HCT116 (cell line): ENCODE measurements around the gene OPCML. TPM values are rescaled to one million over a fixed set of nuclear protein-coding genes. Genes with fewer than 3 reads are reported as not detected.

ENCODE experiments used
- ATAC-seq: fragments of 200-7000 bp; cut with Tn5 transposase; 2 replicates; pipeline ENCODE4 v1.9.1; 2020; ENCODE audit warnings: mild to moderate bottlenecking, moderate library complexity
- BruUV-seq: library from RNA; stranded (reverse); fragments of 400-500 nt; replicated peaks from 2 replicates; lab custom pipeline; 2021; lab: Mats Ljungman, UMichigan
- CTCF ChIA-PET: fragments of 300-600 bp; sonication (Branson Sonifier 250); formaldehyde crosslinking; loops from one replicate; lab custom pipeline; 2021; ENCODE audit warnings: antibody characterized with exemption; lab: Charles Lee
- POLR2A ChIA-PET: fragments of 300-600, 350-600 bp; sonication (Branson Sonifier 250); formaldehyde crosslinking; loops from one replicate; lab custom pipeline; 2021; ENCODE audit warnings: antibody characterized with exemption; lab: Charles Lee
- RAD21 ChIA-PET, 2 experiments: fragments of 300-600 bp; sonication (Branson Sonifier 250); formaldehyde crosslinking; loops; one replicate each; lab custom pipeline; 2023; ENCODE audit warnings: low total read pairs in 2 of 2; ENCODE audit not compliant: uncharacterized antibody in 2 of 2, unreplicated experiment in 2 of 2, low non-redundant PET in 1 of 2; lab: Charles Lee
- DNase-seq: peaks from one replicate; pipeline ENCODE4 v3.0.0-alpha.2; 2010; ENCODE audit warnings: low read depth, low spot score
- H2AFZ ChIP-seq: fragments of 200-600 bp; shearing (Covaris generic), sonication (generic); 2 replicates; pipeline ENCODE4 v1.6.1; 2017; ENCODE audit warnings: low read depth, mixed run types, mixed read lengths, antibody characterized with exemption, low read length; ENCODE audit not compliant: poor library complexity, severe bottlenecking
- H3K27ac ChIP-seq: 2 replicates; pipeline ENCODE4 v1.5.1; 2012; ENCODE audit warnings: low read depth, low read length
- H3K27me3 ChIP-seq: fragments of 200-600 bp; sonication (generic); 2 replicates; pipeline ENCODE4 v1.6.1; 2016; ENCODE audit warnings: mixed run types, low read length, mixed read lengths; ENCODE audit not compliant: insufficient read depth
- H3K36me3 ChIP-seq, 2 experiments: fragments of 200-500 bp in 1 of 2; fragments of 200-600 bp in 1 of 2; sonication (Bioruptor generic) in 1 of 2; sonication (generic) in 1 of 2; 2 replicates each; pipeline versions ENCODE4 v1.5.1 to v1.6.1; 2014 to 2016; ENCODE audit warnings: low read length in 2 of 2, inconsistent platforms in 1 of 2, mixed read lengths in 1 of 2, mixed run types in 1 of 2; ENCODE audit not compliant: insufficient read depth in 2 of 2, control insufficient read depth in 1 of 2
- H3K4me1 ChIP-seq, 2 experiments: fragments of 200-600 bp in 1 of 2; sonication (generic) in 1 of 2; 2 replicates each; pipeline versions ENCODE4 v1.5.1 to v1.6.1; 2012 to 2017; ENCODE audit warnings: low read length in 2 of 2, inconsistent platforms in 1 of 2, mild to moderate bottlenecking in 1 of 2, mixed read lengths in 1 of 2, mixed run types in 1 of 2, moderate library complexity in 1 of 2; ENCODE audit not compliant: insufficient read depth in 2 of 2, control insufficient read depth in 1 of 2
- H3K4me2 ChIP-seq: fragments of 200-600 bp; sonication (generic); 2 replicates; pipeline ENCODE4 v1.6.1; 2017; ENCODE audit warnings: mixed run types, low read length, mixed read lengths
- H3K4me3 ChIP-seq, 2 experiments: fragments of 200-600 bp in 1 of 2; sonication (generic) in 1 of 2; replicated peaks in 1 of 2; 2 replicates each; pipeline ENCODE4 v1.5.1; 2011 to 2016; ENCODE audit warnings: low read length in 2 of 2, control low read depth in 1 of 2, low read depth in 1 of 2, mild to moderate bottlenecking in 1 of 2, mixed read lengths in 1 of 2, mixed run types in 1 of 2
- H3K79me2 ChIP-seq: fragments of 200-600 bp; sonication (generic); 2 replicates; pipeline ENCODE4 v1.6.1; 2017; ENCODE audit warnings: mild to moderate bottlenecking, mixed run types, low read length, moderate library complexity, mixed read lengths; ENCODE audit not compliant: insufficient read depth
- H3K9ac ChIP-seq: fragments of 200-600 bp; sonication (generic); 2 replicates; pipeline ENCODE4 v1.6.1; 2016; ENCODE audit warnings: low read length, mixed read lengths
- H3K9me2 ChIP-seq: fragments of 200-600 bp; sonication (generic), shearing (Covaris generic); 2 replicates; pipeline ENCODE4 v1.6.1; 2017; ENCODE audit warnings: mixed run types, mild to moderate bottlenecking, moderate library complexity; ENCODE audit not compliant: insufficient read depth
- H3K9me3 ChIP-seq, 2 experiments: fragments of 200-500 bp in 1 of 2; fragments of 200-600 bp in 1 of 2; sonication (Bioruptor generic) in 1 of 2; sonication (generic) in 1 of 2; 2 replicates each; pipeline ENCODE4 v1.6.1; 2014 to 2017; ENCODE audit warnings: low read length in 2 of 2, mixed read lengths in 2 of 2, inconsistent platforms in 1 of 2, low read depth in 1 of 2, mild to moderate bottlenecking in 1 of 2, mixed run types in 1 of 2, moderate library complexity in 1 of 2; ENCODE audit not compliant: control insufficient read depth in 1 of 2, insufficient read depth in 1 of 2
- H4K20me1 ChIP-seq: fragments of 200-600 bp; sonication (generic), shearing (Covaris generic); 2 replicates; pipeline ENCODE4 v1.6.1; 2017; ENCODE audit warnings: mixed run types, mild to moderate bottlenecking, moderate library complexity; ENCODE audit not compliant: insufficient read depth
- EGR1 ChIP-seq: IDR thresholded peaks from 2 replicates; pipeline ENCODE4 v1.6.1; 2012; ENCODE audit warnings: low read depth
- EZH2 ChIP-seq: fragments of 200-600 bp; sonication (generic); IDR thresholded peaks from 2 replicates; pipeline ENCODE4 v1.6.1; 2017; ENCODE audit warnings: antibody characterized with exemption, mixed run types
- EZH2phosphoT487 ChIP-seq: fragments of 200-600 bp; IDR thresholded peaks from 2 replicates; pipeline ENCODE4 v1.6.1; 2018; ENCODE audit warnings: antibody characterized with exemption, borderline replicate concordance
- JUND ChIP-seq: IDR thresholded peaks from 2 replicates; pipeline ENCODE4 v1.6.1; 2012
- POLR2AphosphoS5 ChIP-seq: IDR thresholded peaks from 2 replicates; pipeline ENCODE4 v1.6.1; 2011; ENCODE audit warnings: mild to moderate bottlenecking, low read depth, low read length, moderate library complexity
- SRF ChIP-seq: IDR thresholded peaks from 2 replicates; pipeline ENCODE4 v1.6.1; 2012; ENCODE audit warnings: low read depth
- TCF7L2 ChIP-seq: IDR thresholded peaks from 2 replicates; pipeline ENCODE4 v1.7.0; 2011; ENCODE audit warnings: borderline replicate concordance, inconsistent platforms; ENCODE audit not compliant: insufficient read depth, insufficient read length; ENCODE audit errors: extremely low read depth
- ZNF274 ChIP-seq: fragments of 200-500 bp; sonication (Bioruptor generic); IDR thresholded peaks from 2 replicates; pipeline ENCODE4 v1.6.1; 2014; ENCODE audit warnings: mild to moderate bottlenecking, low read depth, low read length, inconsistent platforms
- intact Hi-C: fragments of 100-400 bp; cut with micrococcal nuclease; formaldehyde crosslinking; loops from 2 replicates; pipeline ENCODE4 v1.10.0; 2022
- total RNA-seq: library from RNA; stranded (reverse); gene quantifications from one replicate; pipeline ENCODE4 v1.2.1, GENCODE V29; 2021; ENCODE audit not compliant: unreplicated experiment
- TF ChIP-seq, protein P1 (sequence below): IDR thresholded peaks from 2 replicates; pipeline ENCODE4 v1.6.1; 2012
- TF ChIP-seq, protein P2 (sequence below): IDR thresholded peaks from 2 replicates; pipeline ENCODE4 v1.6.1; 2011; ENCODE audit warnings: mild to moderate bottlenecking, low read length, moderate library complexity; ENCODE audit not compliant: insufficient replicate concordance; ENCODE audit errors: extremely low read depth
- TF ChIP-seq, protein P3 (sequence below): IDR thresholded peaks from 2 replicates; pipeline ENCODE4 v1.6.1; 2012; ENCODE audit warnings: low read depth

Gene OPCML
- total RNA-seq, 1 experiment from 2014 or later, result not detected

DNA sequence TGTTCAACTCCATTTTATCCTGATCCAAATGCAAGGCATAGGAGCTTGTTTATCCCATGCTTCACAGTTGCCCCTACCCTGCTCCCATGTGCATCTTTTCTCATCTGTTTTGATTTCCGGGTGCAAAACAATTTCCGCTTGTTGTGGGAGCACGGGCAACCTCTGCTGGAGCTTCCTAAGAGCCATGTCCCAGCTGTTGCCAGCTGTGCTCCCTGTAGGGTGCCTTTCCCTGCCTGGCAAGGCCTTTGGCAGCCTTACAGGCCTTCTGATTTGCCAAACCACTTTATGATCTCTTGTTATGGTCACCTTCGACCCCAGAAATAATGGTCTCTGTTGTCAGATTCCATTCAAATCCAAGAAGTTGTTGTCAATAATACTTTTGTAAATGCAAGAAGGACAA is 1038.5 kb downstream of the OPCML start:
- POLR2A ChIA-PET, result no interaction called here

More for the DNA sequence above, 1038.5 kb downstream of the OPCML start:
- Histone ChIP-seq H3K36me3 (no peaks in the 10 kb centered on the region), H3K9ac (no peak overlapping the region), H3K27me3 (no peaks in the 10 kb centered on the region), H3K27ac (no peak overlapping the region)
- intact Hi-C loops, result no loop called here
- ATAC-seq, result no peak
- TF ChIP-seq, protein P1, sequence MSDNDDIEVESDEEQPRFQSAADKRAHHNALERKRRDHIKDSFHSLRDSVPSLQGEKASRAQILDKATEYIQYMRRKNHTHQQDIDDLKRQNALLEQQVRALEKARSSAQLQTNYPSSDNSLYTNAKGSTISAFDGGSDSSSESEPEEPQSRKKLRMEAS, result no peak
- TF ChIP-seq SRF (no peak), ZNF274 (no peak), POLR2AphosphoS5 (no peak), EZH2phosphoT487 (no peak), EZH2 (no peak), TCF7L2 (no peak), JUND (no peak), EGR1 (no peak)
- TF ChIP-seq, protein P2, sequence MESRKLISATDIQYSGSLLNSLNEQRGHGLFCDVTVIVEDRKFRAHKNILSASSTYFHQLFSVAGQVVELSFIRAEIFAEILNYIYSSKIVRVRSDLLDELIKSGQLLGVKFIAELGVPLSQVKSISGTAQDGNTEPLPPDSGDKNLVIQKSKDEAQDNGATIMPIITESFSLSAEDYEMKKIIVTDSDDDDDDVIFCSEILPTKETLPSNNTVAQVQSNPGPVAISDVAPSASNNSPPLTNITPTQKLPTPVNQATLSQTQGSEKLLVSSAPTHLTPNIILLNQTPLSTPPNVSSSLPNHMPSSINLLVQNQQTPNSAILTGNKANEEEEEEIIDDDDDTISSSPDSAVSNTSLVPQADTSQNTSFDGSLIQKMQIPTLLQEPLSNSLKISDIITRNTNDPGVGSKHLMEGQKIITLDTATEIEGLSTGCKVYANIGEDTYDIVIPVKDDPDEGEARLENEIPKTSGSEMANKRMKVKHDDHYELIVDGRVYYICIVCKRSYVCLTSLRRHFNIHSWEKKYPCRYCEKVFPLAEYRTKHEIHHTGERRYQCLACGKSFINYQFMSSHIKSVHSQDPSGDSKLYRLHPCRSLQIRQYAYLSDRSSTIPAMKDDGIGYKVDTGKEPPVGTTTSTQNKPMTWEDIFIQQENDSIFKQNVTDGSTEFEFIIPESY, result no peak
- TF ChIP-seq, protein P3, sequence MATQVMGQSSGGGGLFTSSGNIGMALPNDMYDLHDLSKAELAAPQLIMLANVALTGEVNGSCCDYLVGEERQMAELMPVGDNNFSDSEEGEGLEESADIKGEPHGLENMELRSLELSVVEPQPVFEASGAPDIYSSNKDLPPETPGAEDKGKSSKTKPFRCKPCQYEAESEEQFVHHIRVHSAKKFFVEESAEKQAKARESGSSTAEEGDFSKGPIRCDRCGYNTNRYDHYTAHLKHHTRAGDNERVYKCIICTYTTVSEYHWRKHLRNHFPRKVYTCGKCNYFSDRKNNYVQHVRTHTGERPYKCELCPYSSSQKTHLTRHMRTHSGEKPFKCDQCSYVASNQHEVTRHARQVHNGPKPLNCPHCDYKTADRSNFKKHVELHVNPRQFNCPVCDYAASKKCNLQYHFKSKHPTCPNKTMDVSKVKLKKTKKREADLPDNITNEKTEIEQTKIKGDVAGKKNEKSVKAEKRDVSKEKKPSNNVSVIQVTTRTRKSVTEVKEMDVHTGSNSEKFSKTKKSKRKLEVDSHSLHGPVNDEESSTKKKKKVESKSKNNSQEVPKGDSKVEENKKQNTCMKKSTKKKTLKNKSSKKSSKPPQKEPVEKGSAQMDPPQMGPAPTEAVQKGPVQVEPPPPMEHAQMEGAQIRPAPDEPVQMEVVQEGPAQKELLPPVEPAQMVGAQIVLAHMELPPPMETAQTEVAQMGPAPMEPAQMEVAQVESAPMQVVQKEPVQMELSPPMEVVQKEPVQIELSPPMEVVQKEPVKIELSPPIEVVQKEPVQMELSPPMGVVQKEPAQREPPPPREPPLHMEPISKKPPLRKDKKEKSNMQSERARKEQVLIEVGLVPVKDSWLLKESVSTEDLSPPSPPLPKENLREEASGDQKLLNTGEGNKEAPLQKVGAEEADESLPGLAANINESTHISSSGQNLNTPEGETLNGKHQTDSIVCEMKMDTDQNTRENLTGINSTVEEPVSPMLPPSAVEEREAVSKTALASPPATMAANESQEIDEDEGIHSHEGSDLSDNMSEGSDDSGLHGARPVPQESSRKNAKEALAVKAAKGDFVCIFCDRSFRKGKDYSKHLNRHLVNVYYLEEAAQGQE, result no peak
- TF ChIP-seq, all 23 proteins: peak for 0
- CTCF ChIA-PET, result no interaction called here
- Histone ChIP-seq H3K4me1 (no peaks in the 10 kb centered on the region), H4K20me1 (no peaks in the 10 kb centered on the region), H3K4me3 (no peak overlapping the region), H3K9me2 (no peaks in the 10 kb centered on the region), H3K9me3 (peaks cover 8 to 18% of the 10 kb centered on the region in 2 experiments; a peak in 2 of 4 replicates), H2AFZ (no peak overlapping the region), H3K4me2 (no peak overlapping the region), H3K79me2 (no peaks in the 10 kb centered on the region)
- RAD21 ChIA-PET, result no interaction called here
- no TSS peak for BruUV-seq
- no peak for DNase-seq
